A673 (cell line): ENCODE data around the gene SLC39A10. TPM values are rescaled to one million over a fixed set of nuclear protein-coding genes. Genes with fewer than 3 reads are reported as not detected.

Experiments used
- BruUV-seq: library from RNA; stranded (reverse); fragments of 400-500 nt; replicated peaks from 2 replicates; lab custom pipeline; 2021; lab: Mats Ljungman, UMichigan
- CTCF ChIA-PET: fragments of 300-600 bp; sonication (Branson Sonifier 250); formaldehyde crosslinking; loops from one replicate; lab custom pipeline; 2022; ENCODE audit warnings: antibody characterized with exemption; lab: Charles Lee
- POLR2A ChIA-PET: fragments of 300-600 bp; sonication (Branson Sonifier 250); formaldehyde crosslinking; loops from one replicate; lab custom pipeline; 2022; ENCODE audit warnings: antibody characterized with exemption; ENCODE audit not compliant: low non-redundant PET; lab: Charles Lee
- DNase-seq: peaks from one replicate; pipeline ENCODE4 v3.0.0-alpha.2; 2015; ENCODE audit warnings: low spot score
- H3K27ac ChIP-seq: fragments of 200-600 bp; sonication (generic); 2 replicates; pipeline ENCODE4 v1.5.1; 2016; ENCODE audit warnings: mixed run types, low read depth, mild to moderate bottlenecking, mixed read lengths, antibody characterized with exemption, low read length; ENCODE audit not compliant: poor library complexity, severe bottlenecking
- H3K27me3 ChIP-seq: fragments of 200-600 bp; sonication (generic); replicated peaks from 2 replicates; pipeline ENCODE4 v1.6.1; 2017; ENCODE audit warnings: mixed run types, low read depth, mild to moderate bottlenecking, mixed read lengths, antibody characterized with exemption, low read length; ENCODE audit not compliant: insufficient read depth, poor library complexity
- H3K36me3 ChIP-seq: fragments of 200-600 bp; sonication (generic); 2 replicates; pipeline ENCODE4 v1.6.1; 2016; ENCODE audit warnings: mixed run types, mild to moderate bottlenecking, mixed read lengths, antibody characterized with exemption, low read length; ENCODE audit not compliant: insufficient read depth, poor library complexity, severe bottlenecking
- H3K4me1 ChIP-seq: fragments of 200-600 bp; sonication (generic); 2 replicates; pipeline ENCODE4 v1.6.1; 2017; ENCODE audit warnings: mixed run types, mild to moderate bottlenecking, mixed read lengths, antibody characterized with exemption, low read length; ENCODE audit not compliant: insufficient read depth, poor library complexity, severe bottlenecking
- H3K4me3 ChIP-seq: fragments of 200-600 bp; sonication (generic); 2 replicates; pipeline ENCODE4 v1.5.1; 2016; ENCODE audit warnings: low read depth, mixed run types, mild to moderate bottlenecking, mixed read lengths, low read length; ENCODE audit not compliant: poor library complexity, severe bottlenecking
- H3K9me3 ChIP-seq: fragments of 200-600 bp; sonication (generic); 2 replicates; pipeline ENCODE4 v1.6.1; 2016; ENCODE audit warnings: mixed run types, low read depth, mild to moderate bottlenecking, mixed read lengths, antibody characterized with exemption, low read length; ENCODE audit not compliant: poor library complexity, severe bottlenecking
- EZH2 ChIP-seq: fragments of 200-600 bp; sonication (generic); IDR thresholded peaks from 2 replicates; pipeline ENCODE4 v1.6.1; 2017; ENCODE audit warnings: borderline replicate concordance, low read depth, mild to moderate bottlenecking, mixed read lengths, antibody characterized with exemption, low read length; ENCODE audit not compliant: poor library complexity, severe bottlenecking
- intact Hi-C: fragments of 100-400 bp; cut with micrococcal nuclease; formaldehyde crosslinking; loops from one replicate; pipeline ENCODE4 v1.10.0; 2022; ENCODE audit not compliant: unreplicated experiment
- total RNA-seq: library from RNA; stranded (reverse); gene quantifications from 2 replicates; pipeline ENCODE4 v1.2.3, GENCODE V29; 2021
- TF ChIP-seq, protein P1 (sequence below): fragments of 300-800, 200-600 bp; sonication (generic); conservative IDR thresholded peaks from 2 replicates; pipeline ENCODE4 v1.5.1; 2017; ENCODE audit warnings: low read depth, mild to moderate bottlenecking, antibody characterized with exemption, low read length, moderate library complexity, mixed read lengths

The SLC39A10 gene
- total RNA-seq, 1 experiment from 2014 or later, result 42.3 TPM

DNA sequence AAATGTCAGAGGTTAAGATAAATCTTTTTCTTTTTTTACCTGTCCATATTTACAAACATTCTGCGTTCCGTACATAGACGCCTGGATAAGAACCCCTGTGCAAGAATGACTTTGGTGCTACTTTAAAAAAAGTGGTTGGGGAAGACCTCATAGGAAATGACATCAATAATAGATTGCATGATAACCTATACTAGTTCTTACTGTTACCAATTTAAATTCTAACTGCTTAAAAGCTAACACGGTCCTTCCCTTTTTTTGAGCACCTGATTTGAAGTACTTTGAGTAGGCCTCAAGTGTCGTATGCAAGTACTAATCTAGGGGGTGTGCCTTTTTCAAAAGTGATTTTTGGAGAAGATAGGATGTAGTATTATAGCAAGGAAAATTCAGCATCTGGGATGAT lies 2.1 kb downstream of the SLC39A10 start:
- BruUV-seq, result no TSS peak
- POLR2A ChIA-PET, result no interaction called here

DNA sequence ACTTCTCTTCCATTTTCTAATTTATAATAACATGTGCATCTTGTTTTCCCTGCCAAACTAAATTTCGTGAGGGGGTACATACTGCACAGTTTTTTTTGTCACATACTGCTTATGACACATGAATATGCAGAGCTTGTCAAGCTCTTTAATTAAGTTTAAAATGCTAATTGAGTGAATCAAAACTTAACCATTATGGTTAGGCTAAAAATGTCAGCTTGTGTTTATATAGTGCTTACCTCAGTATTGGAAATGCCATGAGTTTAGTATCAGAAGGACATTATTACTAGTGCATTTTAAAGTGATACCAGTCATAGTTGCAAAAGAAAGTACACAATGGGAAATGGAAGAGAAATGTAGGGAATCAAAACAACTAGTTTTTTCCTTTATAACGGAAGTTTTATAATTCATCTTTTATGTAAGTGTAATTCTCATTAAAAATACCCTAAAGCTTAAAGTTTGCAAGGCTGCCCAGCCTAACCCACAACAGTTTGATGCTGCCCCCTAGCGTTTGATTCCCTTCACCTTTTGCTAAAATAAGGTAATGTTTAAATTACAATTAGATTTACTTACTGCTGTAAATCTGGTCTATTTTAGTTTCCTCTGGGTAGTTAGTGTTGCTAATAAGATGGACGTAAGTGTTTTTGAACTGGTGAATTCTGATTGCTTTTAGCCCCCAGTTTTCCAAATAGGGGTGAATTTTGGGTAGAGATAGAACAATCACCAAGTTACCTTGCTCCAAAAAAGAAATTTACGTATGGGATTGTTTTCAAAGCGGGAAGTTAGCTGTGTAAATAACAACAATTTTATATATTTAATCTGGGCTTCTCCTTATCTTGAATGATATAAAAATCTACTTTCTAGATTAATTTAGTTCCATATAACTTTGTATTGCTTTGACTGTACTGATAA lies 3.2 kb downstream of the SLC39A10 start:
- Histone ChIP-seq H3K4me3 (no peak overlapping the region), H3K9me3 (no peaks in the 10 kb centered on the region), H3K27ac (no peak overlapping the region), H3K4me1 (peaks cover 14% of the 10 kb centered on the region), H3K27me3 (no peaks in the 10 kb centered on the region), H3K36me3 (no peaks in the 10 kb centered on the region)
- no TSS peak for BruUV-seq
- CTCF ChIA-PET, result interaction anchor here (0.6 to 1.3 kb wide), 6 partner anchors 9 to 408 kb away, joined by 3 to 4 read pairs (median 4); partner anchors contain the start of gene DNAH7
- intact Hi-C loops, result loop anchor here (2.0 to 5.0 kb wide), 3 partner anchors 88 to 339 kb away; no protein-coding TSS in a partner anchor
- TF ChIP-seq, protein P1, sequence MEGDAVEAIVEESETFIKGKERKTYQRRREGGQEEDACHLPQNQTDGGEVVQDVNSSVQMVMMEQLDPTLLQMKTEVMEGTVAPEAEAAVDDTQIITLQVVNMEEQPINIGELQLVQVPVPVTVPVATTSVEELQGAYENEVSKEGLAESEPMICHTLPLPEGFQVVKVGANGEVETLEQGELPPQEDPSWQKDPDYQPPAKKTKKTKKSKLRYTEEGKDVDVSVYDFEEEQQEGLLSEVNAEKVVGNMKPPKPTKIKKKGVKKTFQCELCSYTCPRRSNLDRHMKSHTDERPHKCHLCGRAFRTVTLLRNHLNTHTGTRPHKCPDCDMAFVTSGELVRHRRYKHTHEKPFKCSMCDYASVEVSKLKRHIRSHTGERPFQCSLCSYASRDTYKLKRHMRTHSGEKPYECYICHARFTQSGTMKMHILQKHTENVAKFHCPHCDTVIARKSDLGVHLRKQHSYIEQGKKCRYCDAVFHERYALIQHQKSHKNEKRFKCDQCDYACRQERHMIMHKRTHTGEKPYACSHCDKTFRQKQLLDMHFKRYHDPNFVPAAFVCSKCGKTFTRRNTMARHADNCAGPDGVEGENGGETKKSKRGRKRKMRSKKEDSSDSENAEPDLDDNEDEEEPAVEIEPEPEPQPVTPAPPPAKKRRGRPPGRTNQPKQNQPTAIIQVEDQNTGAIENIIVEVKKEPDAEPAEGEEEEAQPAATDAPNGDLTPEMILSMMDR, result peak; percentile 86
- TF ChIP-seq EZH2, result no peak
- POLR2A ChIA-PET, result no interaction called here
- peak; percentile 81 for DNase-seq

More for the DNA sequence above, 2.1 kb downstream of the SLC39A10 start:
- CTCF ChIA-PET, result no interaction called here
- DNase-seq, result no peak
- H3K9me3 ChIP-seq, result no peaks in the 10 kb centered on the region
- H3K36me3 ChIP-seq, result no peaks in the 10 kb centered on the region
- H3K4me3 ChIP-seq, result peak overlapping the region; percentile 88
- peaks cover 14% of the 10 kb centered on the region for H3K4me1 ChIP-seq
- intact Hi-C loops, result loop anchor here (5.0 kb wide), 1 partner anchor 87 kb away; no protein-coding TSS in a partner anchor
- H3K27ac ChIP-seq, result no peak overlapping the region
- TF ChIP-seq, protein P1, result no peak
- TF ChIP-seq EZH2, result no peak
- no peaks in the 10 kb centered on the region for H3K27me3 ChIP-seq

DNA sequence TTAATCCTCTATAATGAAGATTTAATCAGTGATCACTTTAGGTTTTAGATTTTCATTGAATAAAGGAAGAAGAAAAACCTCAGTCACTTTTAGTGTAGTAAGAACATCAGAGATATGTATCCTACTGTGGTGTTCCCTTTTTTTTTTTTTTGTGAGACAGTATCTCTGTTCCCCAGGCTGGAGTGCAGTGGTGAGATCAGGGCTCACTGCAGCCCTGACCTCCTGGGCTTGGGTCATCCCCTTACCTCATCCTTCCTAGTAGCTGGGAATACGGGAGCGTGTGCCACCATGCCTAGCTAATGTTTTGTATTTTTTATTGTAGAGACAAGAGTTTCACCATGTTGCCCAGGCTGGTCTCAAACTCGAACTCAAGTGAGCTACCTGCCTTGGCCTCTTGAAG lies 5.1 kb downstream of the SLC39A10 start:
- no TSS peak for BruUV-seq
- POLR2A ChIA-PET, result no interaction called here
- Histone ChIP-seq H3K27ac (no peak overlapping the region), H3K4me1 (peaks cover 20% of the 10 kb centered on the region), H3K4me3 (no peak overlapping the region), H3K9me3 (no peaks in the 10 kb centered on the region), H3K27me3 (no peaks in the 10 kb centered on the region), H3K36me3 (no peaks in the 10 kb centered on the region)
- TF ChIP-seq EZH2, result no peak
- intact Hi-C loops, result no loop called here
- CTCF ChIA-PET, result interaction anchor here (0.7 kb wide), 1 partner anchor 382 kb away, joined by 4 read pairs; no protein-coding TSS in a partner anchor
- no peak for DNase-seq
